Fibroblast of lung (primary cell): Measurements from ENCODE around the gene ADA. TPM values are rescaled to one million over a fixed set of nuclear protein-coding genes. Genes with fewer than 3 reads are reported as not detected.

Experiments
- DNase-seq, 2 donors: peaks; one replicate each; pipeline versions ENCODE4 v3.0.0 to v3.0.0-alpha.2; 2010; ENCODE audit warnings: low read depth in 2 of 2
- H2AFZ ChIP-seq: 2 replicates; pipeline ENCODE4 v1.5.1; 2012; ENCODE audit warnings: low read length, control low read depth, inconsistent platforms
- H3K27ac ChIP-seq: 2 replicates; pipeline ENCODE4 v1.5.1; 2011; ENCODE audit warnings: low read length, control low read depth; ENCODE audit not compliant: insufficient read depth
- H3K27me3 ChIP-seq: 2 replicates; pipeline ENCODE4 v1.5.1; 2011; ENCODE audit warnings: mild to moderate bottlenecking, low read length; ENCODE audit not compliant: control insufficient read depth, insufficient read depth
- H3K36me3 ChIP-seq: 2 replicates; pipeline ENCODE4 v1.5.1; 2011; ENCODE audit warnings: low read length; ENCODE audit not compliant: control insufficient read depth, insufficient read depth
- H3K4me1 ChIP-seq: 2 replicates; pipeline ENCODE4 v1.5.1; 2011; ENCODE audit warnings: low read length; ENCODE audit not compliant: control insufficient read depth, insufficient read depth; ENCODE audit errors: extremely low read depth
- H3K4me2 ChIP-seq: 2 replicates; pipeline ENCODE4 v1.5.1; 2011; ENCODE audit warnings: low read length, control low read depth; ENCODE audit not compliant: insufficient read depth; ENCODE audit errors: extremely low read depth
- H3K4me3 ChIP-seq, 4 experiments: fragments of 200-600 bp in 1 of 4; sonication (generic) in 1 of 4; replicated peaks in 1 of 4; 2 replicates each; pipeline ENCODE4 v1.5.1; 2011 to 2016; ENCODE audit warnings: low read length in 4 of 4, low read depth in 3 of 4, mild to moderate bottlenecking in 3 of 4, control low read depth in 2 of 4, inconsistent platforms in 1 of 4, mixed read lengths in 1 of 4; ENCODE audit not compliant: insufficient read depth in 1 of 4; ENCODE audit errors: control extremely low read depth in 1 of 4
- H3K79me2 ChIP-seq: 2 replicates; pipeline ENCODE4 v1.5.1; 2012; ENCODE audit warnings: mild to moderate bottlenecking, low read length, inconsistent platforms; ENCODE audit not compliant: control insufficient read depth, insufficient read depth
- H3K9ac ChIP-seq: 2 replicates; pipeline ENCODE4 v1.5.1; 2011; ENCODE audit warnings: mild to moderate bottlenecking, low read length, control low read depth; ENCODE audit not compliant: insufficient read depth
- H3K9me3 ChIP-seq: 2 replicates; pipeline ENCODE4 v1.5.1; 2012; ENCODE audit warnings: low read depth, low read length; ENCODE audit not compliant: control insufficient read depth, insufficient read depth
- H4K20me1 ChIP-seq: 2 replicates; pipeline ENCODE4 v1.5.1; 2011; ENCODE audit warnings: low read length; ENCODE audit not compliant: control insufficient read depth, insufficient read depth; ENCODE audit errors: extremely low read depth
- CTCF ChIP-seq, 2 donors: IDR thresholded peaks in 1 of 2; conservative IDR thresholded peaks in 1 of 2; 1 replicate in 1 of 2; 2 replicates in 1 of 2; pipeline ENCODE4 v1.5.1; 2011 to 2012; ENCODE audit warnings: low read length in 2 of 2, control low read depth in 1 of 2, inconsistent platforms in 1 of 2, low read depth in 1 of 2, mild to moderate bottlenecking in 1 of 2
- EZH2 ChIP-seq: IDR thresholded peaks from 2 replicates; pipeline ENCODE4 v1.5.1; 2012; ENCODE audit warnings: low read length, control low read depth, mild to moderate bottlenecking; ENCODE audit errors: missing control alignments
- polyA plus RNA-seq, 2 donors: library from polyadenylated mRNA; depleted of rRNA in 1 of 2; stranded (reverse) in 1 of 2; unstranded in 1 of 2; fragments of >200 nt; gene quantifications; 2 replicates each; pipeline ENCODE4 v1.2.1, GENCODE V29; 2011 to 2012; ENCODE audit warnings: missing spikeins in 1 of 2
- total RNA-seq: library from RNA; depleted of rRNA; stranded (reverse); fragments of >200 nt; gene quantifications from 2 replicates; pipeline ENCODE4 v1.2.1, GENCODE V29; 2014

ADA gene
- total and polyA plus RNA-seq, 2 donors (not counting 1 experiment from before 2014, with no cell fraction given): 5.4 to 21.9 TPM

GRCh38 chr20:44616604-44616964 lies 34.9 kb downstream of the ADA start:
- Histone ChIP-seq H3K27me3 (no peaks in the 10 kb centered on the region), H3K27ac (no peak overlapping the region), H2AFZ (no peak overlapping the region), H3K4me3 (no peak overlapping the region), H3K4me2 (no peak overlapping the region), H3K4me1 (peaks cover 3% of the 10 kb centered on the region), H4K20me1 (no peaks in the 10 kb centered on the region), H3K36me3 (peaks cover 33% of the 10 kb centered on the region), H3K9me3 (no peaks in the 10 kb centered on the region), H3K9ac (no peak overlapping the region), H3K79me2 (no peaks in the 10 kb centered on the region)
- no peak for TF ChIP-seq CTCF (conservative IDR thresholded peaks at IDR 0.05 in 1 of 2, IDR thresholded peaks at IDR 0.05 in 1 of 2; ENCODE audit: low read depth in 1 of 2, low read length in 2 of 2)
- TF ChIP-seq EZH2: no peak
- no peak for DNase-seq

- Histone ChIP-seq H3K79me2 (no peaks in the 10 kb centered on the region), H3K9me3 (no peaks in the 10 kb centered on the region), H2AFZ (no peak overlapping the region), H3K4me1 (peaks cover 3% of the 10 kb centered on the region), H3K4me2 (no peak overlapping the region), H3K4me3 (no peak overlapping the region), H4K20me1 (no peaks in the 10 kb centered on the region), H3K27ac (no peak overlapping the region), H3K9ac (no peak overlapping the region), H3K36me3 (peaks cover 33% of the 10 kb centered on the region), H3K27me3 (no peaks in the 10 kb centered on the region)
- DNase-seq: no peak
- TF ChIP-seq EZH2 (no peak), CTCF (conservative IDR thresholded peaks at IDR 0.05 in 1 of 2, IDR thresholded peaks at IDR 0.05 in 1 of 2; ENCODE audit: low read depth in 1 of 2, low read length in 2 of 2) (no peak)
These were observed 35.5 kb downstream of the ADA start for GRCh38 chr20:44615876-44616603.

GRCh38 chr20:44615169-44615791 lies 36.2 kb downstream of the ADA start:
- Histone ChIP-seq H4K20me1 (no peaks in the 10 kb centered on the region), H3K9ac (no peak overlapping the region), H3K27ac (no peak overlapping the region), H3K79me2 (no peaks in the 10 kb centered on the region), H3K4me2 (no peak overlapping the region), H3K4me1 (peaks cover 3% of the 10 kb centered on the region), H2AFZ (no peak overlapping the region), H3K9me3 (no peaks in the 10 kb centered on the region), H3K27me3 (no peaks in the 10 kb centered on the region), H3K4me3 (no peak overlapping the region), H3K36me3 (peaks cover 33% of the 10 kb centered on the region)
- TF ChIP-seq CTCF (conservative IDR thresholded peaks at IDR 0.05 in 1 of 2, IDR thresholded peaks at IDR 0.05 in 1 of 2; ENCODE audit: low read depth in 1 of 2, low read length in 2 of 2): no peak
- TF ChIP-seq EZH2: no peak
- DNase-seq: peak in 1 of 2 donors; percentile 15
